Fibroblast of the conjunctiva (primary cell): ENCODE measurements around the gene TNFRSF12A.

Experiments used
- DNase-seq: peaks from one replicate; pipeline ENCODE4 v3.0.0-alpha.2; 2010; ENCODE audit warnings: low read depth

Gene TNFRSF12A

GRCh38 chr16:2986623-2987188 lies 33.5 kb upstream of the TNFRSF12A start:
- no peak for DNase-seq

- DNase-seq, result no peak
Observed at GRCh38 chr16:2987286-2987685, 32.9 kb upstream of the TNFRSF12A start.

GRCh38 chr16:2987833-2988232 lies 32.3 kb upstream of the TNFRSF12A start:
- no peak for DNase-seq

- DNase-seq, result no peak
Observed at GRCh38 chr16:2988590-2989099, 31.5 kb upstream of the TNFRSF12A start.

GRCh38 chr16:2990891-2991290 lies 29.3 kb upstream of the TNFRSF12A start:
- no peak for DNase-seq

GRCh38 chr16:2991566-2992261 lies 28.5 kb upstream of the TNFRSF12A start:
- no peak for DNase-seq

- no peak for DNase-seq
Observed at GRCh38 chr16:2992383-2993081, 27.6 kb upstream of the TNFRSF12A start.

GRCh38 chr16:2996298-2996697 lies 23.9 kb upstream of the TNFRSF12A start:
- DNase-seq, result no peak

- no peak for DNase-seq
Observed at GRCh38 chr16:2999929-3000328, 20.2 kb upstream of the TNFRSF12A start.

- no peak for DNase-seq
Observed at GRCh38 chr16:3000540-3000939, 19.6 kb upstream of the TNFRSF12A start.

GRCh38 chr16:3001316-3001715 lies 18.9 kb upstream of the TNFRSF12A start:
- DNase-seq, result no peak

GRCh38 chr16:3003582-3004270 lies 16.4 kb upstream of the TNFRSF12A start:
- peak; percentile 96 for DNase-seq

GRCh38 chr16:3004319-3004718 lies 15.8 kb upstream of the TNFRSF12A start:
- DNase-seq, result no peak

- no peak for DNase-seq
Observed at GRCh38 chr16:3004781-3005284, 15.3 kb upstream of the TNFRSF12A start.

- DNase-seq, result no peak
Observed at GRCh38 chr16:3007059-3007956, 12.9 kb upstream of the TNFRSF12A start.

- no peak for DNase-seq
Observed at GRCh38 chr16:3007957-3008689, 12.0 kb upstream of the TNFRSF12A start.

- no peak for DNase-seq
Observed at GRCh38 chr16:3008690-3009037, 11.5 kb upstream of the TNFRSF12A start.

- DNase-seq, result no peak
Observed at GRCh38 chr16:3009568-3010390, 10.4 kb upstream of the TNFRSF12A start.

GRCh38 chr16:3010510-3010909 lies 9.7 kb upstream of the TNFRSF12A start:
- no peak for DNase-seq

GRCh38 chr16:3012246-3012645 lies 7.9 kb upstream of the TNFRSF12A start:
- no peak for DNase-seq
